ENCODE measurements around the gene ZBTB7A.

Gene ZBTB7A

DNA sequence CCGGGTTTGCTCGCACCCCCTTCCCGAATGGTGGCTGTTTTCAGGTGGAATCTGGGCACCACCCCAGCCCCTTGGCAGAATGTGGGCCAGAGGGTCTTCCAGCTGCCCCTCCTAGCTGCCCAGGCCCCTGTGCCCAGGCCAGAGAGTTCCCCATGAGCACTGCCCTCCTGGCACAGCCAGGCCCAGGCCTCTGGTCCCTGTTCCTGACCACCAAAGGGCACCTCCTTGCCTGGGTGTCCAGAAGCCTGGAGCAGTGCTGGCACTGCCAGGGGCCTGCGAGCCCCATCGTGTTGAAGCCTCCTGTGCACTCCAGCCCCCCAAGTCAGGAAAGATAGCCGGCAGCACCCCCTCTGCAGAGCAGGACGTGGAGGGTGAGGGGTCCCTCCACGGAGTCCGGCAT, 35.7 kb downstream of the ZBTB7A start:
- no peak for DNase-seq (ENCODE audit: low read depth)
- H3K4me3 ChIP-seq (ENCODE audit: low read depth, low read length): no peak overlapping the region
- TF ChIP-seq, protein P1, sequence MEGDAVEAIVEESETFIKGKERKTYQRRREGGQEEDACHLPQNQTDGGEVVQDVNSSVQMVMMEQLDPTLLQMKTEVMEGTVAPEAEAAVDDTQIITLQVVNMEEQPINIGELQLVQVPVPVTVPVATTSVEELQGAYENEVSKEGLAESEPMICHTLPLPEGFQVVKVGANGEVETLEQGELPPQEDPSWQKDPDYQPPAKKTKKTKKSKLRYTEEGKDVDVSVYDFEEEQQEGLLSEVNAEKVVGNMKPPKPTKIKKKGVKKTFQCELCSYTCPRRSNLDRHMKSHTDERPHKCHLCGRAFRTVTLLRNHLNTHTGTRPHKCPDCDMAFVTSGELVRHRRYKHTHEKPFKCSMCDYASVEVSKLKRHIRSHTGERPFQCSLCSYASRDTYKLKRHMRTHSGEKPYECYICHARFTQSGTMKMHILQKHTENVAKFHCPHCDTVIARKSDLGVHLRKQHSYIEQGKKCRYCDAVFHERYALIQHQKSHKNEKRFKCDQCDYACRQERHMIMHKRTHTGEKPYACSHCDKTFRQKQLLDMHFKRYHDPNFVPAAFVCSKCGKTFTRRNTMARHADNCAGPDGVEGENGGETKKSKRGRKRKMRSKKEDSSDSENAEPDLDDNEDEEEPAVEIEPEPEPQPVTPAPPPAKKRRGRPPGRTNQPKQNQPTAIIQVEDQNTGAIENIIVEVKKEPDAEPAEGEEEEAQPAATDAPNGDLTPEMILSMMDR (IDR thresholded peaks at IDR 0.05; ENCODE audit: control insufficient read depth, extremely low read depth, insufficient read depth): no peak

DNA sequence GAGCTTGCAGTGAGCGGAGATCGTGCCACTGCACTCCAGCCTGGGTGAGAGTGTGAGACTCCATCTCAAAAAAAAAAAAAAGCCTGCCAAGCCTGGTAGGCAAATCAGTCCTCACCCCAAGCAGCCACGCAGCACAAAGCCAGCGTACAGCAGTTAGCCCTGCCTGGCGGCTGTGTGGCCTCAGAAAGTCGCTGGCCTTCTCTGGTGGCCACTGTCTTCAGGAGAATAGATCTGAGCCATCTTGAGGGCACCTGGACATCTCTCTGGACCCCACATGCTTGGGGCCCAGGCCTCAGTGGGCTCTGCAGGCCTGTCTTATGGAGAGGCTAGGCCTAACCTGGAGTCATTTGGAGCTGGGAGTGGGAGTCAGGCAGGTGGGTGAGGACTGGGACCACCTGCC, 36.1 kb downstream of the ZBTB7A start:
- TF ChIP-seq, protein P1 (IDR thresholded peaks at IDR 0.05; ENCODE audit: control insufficient read depth, extremely low read depth, insufficient read depth): no peak
- H3K4me3 ChIP-seq (ENCODE audit: low read depth, low read length): no peak overlapping the region
- DNase-seq (ENCODE audit: low read depth): no peak

DNA sequence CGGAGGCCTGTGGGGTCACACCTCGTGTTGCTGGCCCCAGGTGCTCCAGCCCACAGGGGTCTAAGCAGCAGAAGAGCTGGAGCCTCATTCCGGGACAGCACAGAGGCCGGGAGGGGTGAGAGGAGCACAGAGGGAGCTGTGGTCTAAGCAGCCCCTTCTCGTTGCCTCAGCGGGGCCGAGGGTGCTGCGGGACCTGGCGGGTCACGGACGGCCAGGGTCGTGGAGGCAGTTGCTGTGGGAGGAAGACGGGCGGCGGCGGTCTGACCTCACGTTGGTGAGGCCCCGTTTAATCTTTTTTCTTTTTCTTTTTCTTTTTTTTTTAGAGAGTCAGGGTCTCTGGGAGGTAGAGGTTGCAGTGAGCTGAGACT, 37.5 kb downstream of the ZBTB7A start:
- H3K4me3 ChIP-seq (ENCODE audit: low read depth, low read length): no peak overlapping the region
- TF ChIP-seq, protein P1 (IDR thresholded peaks at IDR 0.05; ENCODE audit: control insufficient read depth, extremely low read depth, insufficient read depth): no peak
- DNase-seq (ENCODE audit: low read depth): no peak

DNA sequence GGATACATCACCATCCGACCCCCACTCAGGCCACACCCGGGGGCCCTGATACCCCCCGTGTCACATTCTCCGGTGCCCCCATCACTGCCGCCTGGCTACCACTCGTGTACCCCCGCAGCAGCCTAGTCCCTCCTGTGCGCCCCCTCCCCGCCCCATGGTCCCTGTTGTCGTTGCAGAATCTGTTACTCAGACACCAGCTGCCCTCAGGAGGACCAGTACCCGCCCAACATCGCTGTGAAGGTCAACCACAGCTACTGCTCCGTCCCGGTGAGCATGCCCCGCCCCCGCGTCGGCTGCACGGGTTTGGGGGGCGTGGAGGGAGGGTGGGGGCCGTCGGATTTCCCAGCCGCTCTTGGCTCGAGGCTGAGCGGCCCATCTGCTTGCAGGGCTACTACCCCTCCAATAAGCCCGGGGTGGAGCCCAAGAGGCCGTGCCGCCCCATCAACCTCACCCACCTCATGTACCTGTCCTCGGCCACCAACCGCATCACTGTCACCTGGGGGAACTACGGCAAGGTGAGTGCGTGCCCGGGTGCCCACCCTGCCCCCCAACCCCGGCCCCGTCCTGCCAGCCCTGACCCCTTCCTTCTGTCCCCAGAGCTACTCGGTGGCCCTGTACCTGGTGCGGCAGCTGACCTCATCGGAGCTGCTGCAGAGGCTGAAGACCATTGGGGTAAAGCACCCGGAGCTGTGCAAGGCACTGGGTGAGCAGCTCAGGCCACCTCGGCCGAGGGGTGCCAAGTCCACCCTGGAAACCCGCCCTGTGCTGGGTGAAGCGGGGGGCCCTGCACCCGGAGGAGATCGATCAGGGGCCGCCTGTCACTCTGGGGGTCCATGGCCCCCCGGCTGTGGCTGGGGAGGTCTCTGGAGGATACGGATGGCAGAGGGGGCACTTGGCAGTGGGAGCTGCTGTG, 38.1 kb downstream of the ZBTB7A start:
- H3K4me3 ChIP-seq (ENCODE audit: low read depth, low read length): no peak overlapping the region
- DNase-seq (ENCODE audit: low read depth): no peak
- TF ChIP-seq, protein P1 (IDR thresholded peaks at IDR 0.05; ENCODE audit: control insufficient read depth, extremely low read depth, insufficient read depth): no peak

DNA sequence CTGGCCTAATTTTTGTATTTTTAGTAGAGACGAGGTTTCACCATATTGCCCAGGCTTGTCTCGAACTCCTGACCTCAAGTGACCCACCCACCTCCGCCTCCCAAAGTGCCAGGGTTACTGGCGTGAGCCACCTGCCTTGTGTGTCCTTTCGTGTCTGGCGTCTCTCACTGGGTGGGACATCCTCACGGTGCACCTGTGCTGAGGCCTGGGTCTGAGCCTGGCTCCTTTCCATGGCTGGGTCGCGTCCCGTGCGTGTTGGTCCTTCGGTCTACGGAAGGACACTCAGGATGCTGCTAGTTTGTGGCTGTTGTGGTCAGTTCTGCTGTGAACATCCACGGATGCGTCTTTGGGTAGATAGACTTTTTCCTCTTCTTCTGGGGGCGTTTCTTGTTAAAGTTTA, 39.6 kb downstream of the ZBTB7A start:
- H3K4me3 ChIP-seq (ENCODE audit: low read depth, low read length): no peak overlapping the region
- DNase-seq (ENCODE audit: low read depth): no peak
- TF ChIP-seq, protein P1 (IDR thresholded peaks at IDR 0.05; ENCODE audit: control insufficient read depth, extremely low read depth, insufficient read depth): no peak

DNA sequence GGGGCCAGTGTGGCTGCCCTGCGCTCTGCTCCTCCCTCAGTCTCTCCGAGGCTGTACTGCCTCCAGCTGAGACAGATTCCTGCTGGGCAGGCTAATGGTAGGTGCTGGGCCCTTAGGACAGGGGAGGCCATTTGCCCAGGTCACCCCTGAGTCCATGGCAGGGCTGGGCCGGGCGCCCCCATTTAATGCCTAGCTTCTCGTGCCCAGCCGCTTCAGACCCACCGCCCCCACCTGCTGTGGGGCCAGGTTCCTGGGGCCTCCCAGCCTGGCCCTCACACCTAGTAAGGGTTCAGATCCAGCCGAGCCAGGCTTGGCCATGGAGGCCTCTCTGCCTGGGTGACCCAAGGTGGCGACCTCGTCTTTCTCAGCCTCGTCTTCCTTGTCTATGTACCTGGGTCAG, 41.4 kb downstream of the ZBTB7A start:
- no peak for DNase-seq (ENCODE audit: low read depth)
- TF ChIP-seq, protein P1 (IDR thresholded peaks at IDR 0.05; ENCODE audit: control insufficient read depth, extremely low read depth, insufficient read depth): no peak
- H3K4me3 ChIP-seq (ENCODE audit: low read depth, low read length): no peak overlapping the region
